NCI-H2196 treated with DMSO at 0.1 percent for 48 hours (cell line): Measurements from ENCODE around the gene AWAT1.
"Not testable (repeated sequence)": the region's sequence is repeated elsewhere in the genome, so short reads cannot be mapped to it uniquely, and the experiment has no call there.

Source experiments
- DNase-seq: peaks from one replicate; lab custom pipeline; 2025; ENCODE audit not compliant: unreplicated experiment; lab: John Stamatoyannopoulos, UW

Gene AWAT1

DNA sequence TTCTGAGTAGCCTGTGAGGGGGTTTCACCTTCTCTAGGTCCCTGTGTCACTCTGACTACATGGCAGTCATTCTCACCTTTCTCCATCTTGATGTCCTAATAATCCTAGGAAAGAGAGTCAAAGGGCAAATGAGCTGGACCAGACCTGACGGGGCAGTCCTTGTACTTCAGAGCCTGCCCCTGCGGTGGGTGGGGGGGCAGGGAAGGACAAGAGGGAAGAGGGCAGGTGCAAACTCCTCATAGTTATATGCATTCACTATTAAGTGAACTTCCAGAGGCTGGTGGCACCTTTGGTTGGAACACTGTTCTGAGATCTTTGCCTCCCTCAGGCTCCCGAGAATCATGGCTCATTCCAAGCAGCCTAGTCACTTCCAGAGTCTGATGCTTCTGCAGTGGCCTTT, at the start of gene AWAT1:
Gene AWAT1 (plus strand): TSS at position 301 of the 400 bp plus-strand sequence. CDS start 41 bp downstream, at position 342.
- DNase-seq, result no peak

GRCh38 chrX:70190225-70190624, 44.2 kb upstream of the AWAT1 start:
- DNase-seq, result no peak

GRCh38 chrX:70196961-70197720, 37.3 kb upstream of the AWAT1 start:
- DNase-seq, result no peak

GRCh38 chrX:70201732-70202131, 32.7 kb upstream of the AWAT1 start:
- no peak for DNase-seq

DNA sequence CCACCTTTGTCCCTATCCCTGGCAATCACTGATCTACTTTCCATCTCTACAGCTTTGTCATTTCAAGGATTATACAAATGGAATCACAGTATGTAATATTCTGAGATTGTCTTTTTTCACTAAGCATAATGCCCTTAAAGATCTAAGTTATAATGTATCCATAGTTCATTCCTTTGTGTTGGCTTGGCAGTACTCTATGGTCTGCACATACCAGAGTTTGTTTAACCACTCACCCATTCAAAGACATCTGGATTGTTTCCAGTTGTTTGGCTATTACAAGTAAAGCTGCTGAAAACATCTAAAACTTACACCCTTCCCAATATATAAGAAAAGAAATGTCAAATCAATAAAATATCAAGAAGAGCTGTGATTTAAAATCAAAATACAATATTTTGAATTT, 26.0 kb upstream of the AWAT1 start:
- no peak for DNase-seq

DNA sequence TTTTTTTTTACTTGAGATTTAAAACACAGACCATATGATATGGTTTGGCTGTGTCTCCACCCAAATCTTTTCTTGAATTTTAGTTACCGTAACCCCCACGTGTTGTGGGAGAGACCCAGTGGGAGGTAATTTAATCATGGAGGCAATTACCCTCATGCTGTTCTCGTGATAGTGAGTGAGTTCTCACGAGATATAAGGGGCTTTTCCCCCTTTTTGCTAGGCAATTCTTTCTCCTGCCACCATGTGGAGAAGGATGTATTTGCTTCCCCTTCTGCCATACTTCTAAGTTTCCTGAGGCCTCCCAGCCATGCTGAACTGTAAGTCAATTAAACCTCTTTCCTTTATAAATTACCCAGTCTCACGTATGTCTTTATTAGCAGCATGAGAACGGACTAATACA, 24.9 kb upstream of the AWAT1 start:
- DNase-seq, result not testable (repeated sequence)

DNA sequence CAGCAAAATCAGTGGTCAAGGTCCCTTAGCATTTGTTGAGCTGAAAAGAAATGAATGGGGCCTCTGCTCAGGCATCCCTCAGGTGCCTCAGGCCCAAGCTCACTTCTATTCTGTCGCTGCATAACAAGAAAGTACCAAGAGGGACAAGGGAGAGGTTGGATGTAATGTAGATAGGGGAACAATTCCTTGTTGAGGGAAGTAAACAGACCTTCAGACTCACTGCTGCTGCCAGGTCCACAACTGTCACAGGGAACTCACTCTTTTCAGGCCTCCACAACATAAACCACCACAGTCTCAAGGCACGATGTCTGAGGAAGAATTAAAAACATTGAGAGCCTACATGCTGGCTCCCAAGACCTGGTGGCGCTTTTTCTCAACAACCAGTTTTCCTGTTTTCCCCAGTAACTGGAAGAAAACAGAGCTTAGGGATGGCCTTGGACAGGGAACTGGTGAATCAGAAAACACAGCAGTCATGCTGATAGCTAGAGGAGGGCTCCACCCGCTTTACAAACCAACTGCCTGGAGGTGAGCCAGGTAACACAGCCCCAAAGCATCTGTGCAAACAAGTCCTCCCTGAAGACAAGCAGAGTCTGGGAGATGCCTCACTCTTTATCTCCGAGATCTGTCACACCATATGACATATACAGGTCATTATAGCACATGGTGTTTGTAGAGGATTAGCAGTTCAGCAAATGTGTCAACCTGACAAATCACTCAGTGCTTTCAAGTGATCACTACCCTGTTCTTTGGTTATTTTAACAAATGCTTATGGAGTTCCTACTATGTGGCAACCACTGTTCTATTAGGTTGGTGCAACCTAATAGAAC, 14.3 kb upstream of the AWAT1 start:
- no peak for DNase-seq

- DNase-seq, result no peak
Measured at GRCh38 chrX:70226048-70226447, 8.4 kb upstream of the AWAT1 start.

DNA sequence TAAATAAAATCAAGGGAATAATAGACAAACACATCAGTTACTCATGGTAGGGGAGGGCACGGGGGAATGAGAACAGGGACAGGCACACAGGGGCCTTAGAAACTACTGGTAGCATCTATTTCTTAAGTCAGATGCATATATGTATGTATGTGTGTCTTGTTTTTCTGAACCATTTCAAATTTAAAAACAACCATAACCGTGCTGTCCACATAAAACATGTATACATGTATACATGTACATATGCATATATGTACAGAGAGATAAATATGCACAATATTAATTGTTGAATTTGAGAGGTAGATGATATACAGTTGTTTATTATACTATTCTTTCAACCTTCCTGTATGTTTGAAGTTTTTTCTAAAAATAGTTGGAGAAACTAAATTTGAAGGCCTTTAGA, 7.8 kb upstream of the AWAT1 start:
- DNase-seq, result no peak

GRCh38 chrX:70231666-70232065, 2.8 kb upstream of the AWAT1 start:
- DNase-seq, result no peak

DNA sequence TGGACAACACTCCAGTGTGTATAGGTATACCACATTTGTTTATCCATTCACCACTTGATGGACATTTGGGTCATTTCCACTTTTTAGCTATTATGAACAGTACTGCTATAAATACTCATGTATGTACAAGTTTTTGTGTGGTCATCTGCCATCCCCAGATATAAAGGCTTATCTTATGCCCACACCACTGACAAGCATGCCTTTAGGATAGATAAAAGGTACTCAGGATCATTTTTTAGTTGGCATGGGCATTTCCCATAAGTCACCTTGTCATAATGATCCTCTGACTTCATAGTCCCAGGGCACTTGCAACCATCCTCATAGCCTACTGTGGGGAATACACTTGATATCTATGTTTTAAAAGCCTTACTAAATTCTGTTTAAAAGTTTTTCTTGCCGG, 6.3 kb downstream of the AWAT1 start:
- DNase-seq, result no peak

- no peak for DNase-seq
Measured at GRCh38 chrX:70241501-70241900, 7.0 kb downstream of the AWAT1 start.

GRCh38 chrX:70243601-70244000, 9.1 kb downstream of the AWAT1 start:
- not testable (repeated sequence) for DNase-seq

- DNase-seq, result no peak
Measured at GRCh38 chrX:70244881-70245280, 10.4 kb downstream of the AWAT1 start.

DNA sequence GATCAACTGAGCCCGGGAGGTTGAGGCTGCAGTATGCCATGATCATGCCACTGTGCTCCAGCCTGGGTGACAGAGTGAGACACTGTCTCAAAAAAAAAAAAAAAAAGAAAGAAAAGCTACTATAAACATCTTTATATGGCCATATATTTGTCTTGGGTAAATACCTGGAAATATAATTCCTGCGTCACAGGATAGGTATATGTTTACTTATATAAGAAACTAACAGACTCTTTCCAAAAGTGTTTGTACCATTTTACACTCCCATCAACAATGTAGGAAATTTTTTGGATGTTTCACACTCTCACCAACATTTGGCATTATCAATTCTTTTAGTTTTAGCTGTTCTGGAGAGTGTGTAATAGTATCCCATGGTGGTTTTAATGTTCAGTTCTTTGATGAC, 12.8 kb downstream of the AWAT1 start:
- DNase-seq, result no peak

DNA sequence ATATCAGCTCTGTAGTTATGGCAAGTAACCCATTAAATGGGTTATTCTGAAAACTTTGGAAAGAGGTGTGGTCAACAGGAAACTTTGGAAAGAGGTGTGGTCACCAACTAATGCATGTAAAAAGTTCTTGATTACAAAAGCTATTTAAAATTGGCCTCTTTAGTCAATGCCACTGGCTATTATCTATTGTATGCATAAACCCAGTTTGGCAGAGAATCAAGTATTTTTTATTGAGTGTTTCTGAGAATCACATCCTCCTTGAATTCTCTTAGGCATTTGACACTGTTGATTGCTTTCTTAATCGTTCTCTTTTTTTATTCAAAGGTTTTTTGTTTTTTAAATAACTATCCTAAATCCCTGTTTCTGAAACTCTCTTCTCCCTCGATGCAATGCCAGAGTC, 18.0 kb downstream of the AWAT1 start:
- DNase-seq, result no peak

GRCh38 chrX:70253377-70254062, 19.1 kb downstream of the AWAT1 start:
- DNase-seq, result no peak

DNA sequence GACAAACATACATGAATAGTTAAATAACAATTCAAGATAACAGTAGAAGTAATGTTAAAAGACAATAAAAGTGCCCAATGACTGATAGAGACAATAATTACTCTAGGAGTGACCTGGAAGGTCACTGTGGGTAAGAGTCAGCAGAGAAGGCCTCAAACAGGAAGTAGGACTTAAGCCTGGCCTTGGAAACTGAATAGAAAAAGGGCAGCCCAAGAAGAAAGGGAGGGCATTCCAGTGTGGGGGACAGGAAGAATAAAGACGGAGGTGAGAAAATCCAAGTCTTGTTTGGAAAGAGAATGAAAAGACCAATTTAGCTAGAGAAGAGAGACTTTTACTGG, 19.6 kb downstream of the AWAT1 start:
- DNase-seq, result no peak

DNA sequence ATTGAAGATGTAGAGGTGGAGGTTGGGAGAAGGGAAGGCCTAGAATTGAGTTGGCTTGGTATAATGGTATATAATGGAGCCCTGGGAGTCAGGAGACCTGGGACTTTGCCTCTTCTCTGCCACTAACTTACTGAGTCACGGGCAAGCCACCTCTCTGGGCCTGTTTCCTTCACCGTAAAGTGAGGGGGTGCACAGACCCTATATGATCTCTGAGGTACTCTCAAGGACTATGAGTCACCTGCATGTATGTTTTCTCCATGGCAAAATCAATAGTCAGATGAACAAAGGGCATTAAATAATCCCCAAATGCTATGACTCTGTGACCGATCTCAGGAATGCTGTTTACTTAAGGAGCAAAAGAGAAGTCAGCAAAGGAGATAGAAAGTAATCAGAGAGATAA, 20.5 kb downstream of the AWAT1 start:
- no peak for DNase-seq

GRCh38 chrX:70255452-70255851, 21.0 kb downstream of the AWAT1 start:
- DNase-seq, result no peak

- DNase-seq, result no peak
Measured at GRCh38 chrX:70257423-70258288, 23.2 kb downstream of the AWAT1 start.
